AG09319 (cell line): ENCODE measurements around the gene PLA1A.

Source experiments
- DNase-seq: peaks from one replicate; pipeline ENCODE4 v3.0.0-alpha.2; 2010; ENCODE audit warnings: low read depth; ENCODE audit errors: extremely low read depth
- CTCF ChIP-seq: IDR thresholded peaks from 2 replicates; pipeline ENCODE4 v1.5.1; 2011; ENCODE audit warnings: low read depth, mild to moderate bottlenecking, inconsistent platforms, low read length, moderate library complexity

PLA1A gene

GRCh38 chr3:119632829-119633228 is 35.1 kb downstream of the PLA1A start:
- TF ChIP-seq CTCF: no peak

GRCh38 chr3:119635719-119636118 is 38.0 kb downstream of the PLA1A start:
- DNase-seq: no peak
- no peak for TF ChIP-seq CTCF

More at GRCh38 chr3:119632829-119633228, 35.1 kb downstream of the PLA1A start:
- DNase-seq: no peak

- DNase-seq: no peak
- TF ChIP-seq CTCF: no peak
These were observed 38.6 kb downstream of the PLA1A start for GRCh38 chr3:119636249-119636648.

GRCh38 chr3:119636891-119637611 is 39.4 kb downstream of the PLA1A start:
- no peak for TF ChIP-seq CTCF

GRCh38 chr3:119637679-119638477 is 40.2 kb downstream of the PLA1A start:
- TF ChIP-seq CTCF: no peak
- DNase-seq: peak; percentile 32

More at GRCh38 chr3:119636891-119637611, 39.4 kb downstream of the PLA1A start:
- DNase-seq: no peak

GRCh38 chr3:119639494-119640350 is 42.0 kb downstream of the PLA1A start:
- DNase-seq: no peak
- TF ChIP-seq CTCF: no peak

GRCh38 chr3:119641416-119641815 is 43.7 kb downstream of the PLA1A start:
- TF ChIP-seq CTCF: no peak
- DNase-seq: no peak
